GM12892 (cell line): ENCODE data around the gene DNAH2.

Source experiments
- DNase-seq: peaks from one replicate; pipeline ENCODE4 v3.0.0; 2011; ENCODE audit not compliant: insufficient read length
- FAIRE-seq: peaks from 2 replicates; lab custom pipeline; 2011; peaks lifted over from hg19 to GRCh38; lab: Jason Lieb, UNC
- POLR2A ChIP-seq: IDR thresholded peaks from 2 replicates; pipeline ENCODE4 v1.6.1; 2011; ENCODE audit warnings: low read depth, low read length, control low read depth
- POLR2AphosphoS5 ChIP-seq: IDR thresholded peaks from 2 replicates; pipeline ENCODE4 v1.6.1; 2011; ENCODE audit warnings: low read depth, low read length, control low read depth
- TAF1 ChIP-seq: IDR thresholded peaks from 2 replicates; pipeline ENCODE4 v1.6.1; 2011; ENCODE audit warnings: low read depth, mild to moderate bottlenecking, control low read depth, low read length, borderline replicate concordance

The DNAH2 gene

DNA sequence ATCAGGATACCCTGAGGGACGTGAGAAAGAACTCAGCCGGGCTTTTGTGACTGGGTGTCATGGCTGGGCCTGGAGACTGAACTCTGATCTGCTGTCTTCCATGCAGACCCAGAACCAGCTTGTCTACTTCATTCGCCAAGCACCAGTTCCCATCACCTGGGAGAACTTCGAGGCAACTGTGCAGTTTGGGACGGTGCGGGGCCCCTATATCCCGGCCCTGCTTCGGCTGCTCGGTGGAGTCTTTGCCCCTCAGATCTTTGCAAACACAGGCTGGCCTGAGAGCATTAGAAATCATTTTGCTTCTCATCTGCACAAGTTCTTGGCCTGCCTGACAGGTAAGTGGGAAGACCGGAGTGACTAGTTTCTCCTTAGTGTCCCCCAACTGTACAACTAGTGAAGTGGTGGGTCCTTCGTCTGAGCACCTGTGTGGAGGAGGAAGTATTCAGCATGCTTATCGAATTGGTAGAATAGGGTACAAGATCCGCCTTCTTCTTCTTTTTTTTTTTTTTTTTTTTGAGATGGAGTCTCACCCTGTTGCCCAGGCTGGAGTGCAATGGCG is 15.5 kb downstream of the DNAH2 start:
- FAIRE-seq, result no peak
- TF ChIP-seq TAF1 (no peak), POLR2AphosphoS5 (no peak), POLR2A (no peak)
- DNase-seq, result no peak

- FAIRE-seq, result no peak
- DNase-seq, result no peak
- no peak for TF ChIP-seq POLR2A
- no peak for TF ChIP-seq POLR2AphosphoS5
- TF ChIP-seq TAF1, result no peak
Measured at GRCh38 chr17:7737601-7738000, 20.1 kb downstream of the DNAH2 start.

GRCh38 chr17:7739746-7740145 is 22.2 kb downstream of the DNAH2 start:
- TF ChIP-seq POLR2A (no peak), POLR2AphosphoS5 (no peak), TAF1 (no peak)
- DNase-seq, result no peak
- FAIRE-seq, result no peak

DNA sequence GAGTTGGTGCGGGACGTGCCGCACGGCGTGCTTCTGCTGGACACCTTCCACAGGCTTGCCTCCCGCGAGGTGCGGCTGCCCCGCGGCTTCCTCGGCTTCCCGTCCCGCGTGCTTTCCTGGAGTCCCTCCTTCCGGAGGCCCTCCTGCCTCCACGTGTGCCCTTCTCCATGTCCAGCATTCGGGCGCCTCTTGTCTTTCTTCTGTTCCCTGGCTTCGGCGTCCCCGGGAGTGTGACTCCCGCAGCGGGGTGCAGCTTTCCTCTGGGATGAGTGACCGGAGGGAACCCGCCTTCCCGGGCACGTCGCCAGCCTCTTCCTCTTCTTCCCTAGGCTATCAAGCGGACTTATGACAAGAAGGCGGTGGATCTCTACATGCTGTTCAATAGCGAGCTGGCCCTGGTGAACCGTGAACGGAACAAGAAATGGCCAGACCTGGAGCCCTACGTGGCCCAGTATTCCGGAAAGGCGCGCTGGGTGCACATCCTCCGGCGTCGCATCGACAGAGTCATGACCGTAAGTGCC is 23.0 kb downstream of the DNAH2 start:
- FAIRE-seq (no peak), DNase-seq (no peak)
- TF ChIP-seq POLR2AphosphoS5, result no peak
- TF ChIP-seq TAF1, result no peak
- no peak for TF ChIP-seq POLR2A

DNA sequence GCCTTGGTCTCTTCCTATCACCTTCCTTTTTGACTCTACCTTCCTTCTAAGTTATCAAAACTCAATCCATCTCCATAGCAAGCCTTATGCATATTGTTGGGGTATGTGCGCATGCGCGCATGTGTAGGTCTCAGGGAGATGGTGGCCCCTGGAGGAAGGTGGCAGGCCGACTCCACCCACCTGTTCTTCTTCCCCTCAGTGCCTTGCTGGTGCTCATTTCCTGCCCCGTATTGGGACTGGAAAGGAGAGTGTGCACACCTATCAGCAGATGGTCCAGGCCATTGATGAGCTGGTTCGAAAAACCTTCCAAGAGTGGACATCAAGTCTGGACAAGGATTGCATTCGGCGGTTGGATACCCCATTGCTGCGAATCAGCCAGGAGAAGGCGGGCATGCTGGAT is 25.2 kb downstream of the DNAH2 start:
- DNase-seq (no peak), FAIRE-seq (no peak)
- TF ChIP-seq POLR2A, result no peak
- TF ChIP-seq TAF1, result no peak
- TF ChIP-seq POLR2AphosphoS5, result no peak

GRCh38 chr17:7744416-7744815 is 26.9 kb downstream of the DNAH2 start:
- no peak for TF ChIP-seq POLR2AphosphoS5
- TF ChIP-seq POLR2A, result no peak
- TF ChIP-seq TAF1, result no peak
- DNase-seq, result no peak
- FAIRE-seq, result no peak

DNA sequence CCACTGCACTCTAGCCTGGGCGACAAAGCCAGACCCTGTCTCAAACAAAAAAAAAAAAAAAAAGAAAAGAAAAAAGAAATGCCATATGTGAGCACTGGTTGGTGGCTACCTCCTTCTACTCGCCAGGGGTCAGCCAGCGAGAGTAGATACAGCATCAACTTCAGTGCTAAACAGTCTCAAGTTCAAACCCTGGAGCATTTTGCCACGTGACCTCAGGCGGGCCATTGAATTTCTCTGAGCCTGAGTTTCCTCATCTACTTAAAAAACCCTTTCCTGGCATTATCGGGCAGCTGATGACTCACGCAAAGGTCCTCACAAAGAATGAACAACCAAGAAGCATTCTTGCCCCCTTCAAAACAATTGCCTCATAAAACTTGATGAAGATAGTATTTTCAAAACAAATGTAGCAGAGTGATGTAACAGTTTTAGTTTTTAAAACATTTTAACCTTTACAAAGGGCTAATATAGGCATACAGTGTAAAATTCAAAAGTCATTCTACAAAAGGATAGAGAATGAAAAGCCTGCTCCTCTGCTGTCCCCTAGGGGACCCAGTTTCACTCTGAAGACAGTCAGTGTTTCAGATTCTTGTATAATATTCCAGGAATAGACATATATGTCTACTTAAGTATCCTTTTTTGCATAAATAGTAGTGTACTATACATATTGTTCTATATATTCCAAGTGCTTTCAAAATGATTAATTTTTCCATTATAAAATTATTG is 28.4 kb downstream of the DNAH2 start:
- TF ChIP-seq POLR2AphosphoS5 (no peak), POLR2A (no peak), TAF1 (no peak)
- no peak for FAIRE-seq
- no peak for DNase-seq

DNA sequence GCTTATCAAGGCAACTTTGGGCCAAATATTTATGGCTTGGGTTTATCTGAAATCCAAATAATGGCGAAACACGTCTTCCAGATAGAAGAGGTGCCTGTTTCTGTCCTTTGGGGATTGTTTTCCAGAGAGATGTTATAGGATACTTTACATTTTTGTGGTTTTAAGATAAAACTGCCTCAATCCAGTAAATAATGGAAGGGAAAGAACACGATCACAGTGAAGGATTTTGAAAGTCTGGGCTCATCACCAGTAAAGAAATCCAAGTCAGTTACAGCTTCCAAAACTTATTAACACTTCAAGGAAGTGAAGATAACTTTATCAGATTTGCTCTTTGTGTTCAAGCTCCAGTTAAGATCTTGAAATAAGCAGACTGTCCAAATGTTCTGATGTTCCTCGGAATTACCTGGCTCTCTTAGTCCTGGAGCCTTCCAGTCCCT is 30.1 kb downstream of the DNAH2 start:
- no peak for TF ChIP-seq TAF1
- no peak for TF ChIP-seq POLR2A
- no peak for TF ChIP-seq POLR2AphosphoS5
- FAIRE-seq, result no peak
- no peak for DNase-seq

DNA sequence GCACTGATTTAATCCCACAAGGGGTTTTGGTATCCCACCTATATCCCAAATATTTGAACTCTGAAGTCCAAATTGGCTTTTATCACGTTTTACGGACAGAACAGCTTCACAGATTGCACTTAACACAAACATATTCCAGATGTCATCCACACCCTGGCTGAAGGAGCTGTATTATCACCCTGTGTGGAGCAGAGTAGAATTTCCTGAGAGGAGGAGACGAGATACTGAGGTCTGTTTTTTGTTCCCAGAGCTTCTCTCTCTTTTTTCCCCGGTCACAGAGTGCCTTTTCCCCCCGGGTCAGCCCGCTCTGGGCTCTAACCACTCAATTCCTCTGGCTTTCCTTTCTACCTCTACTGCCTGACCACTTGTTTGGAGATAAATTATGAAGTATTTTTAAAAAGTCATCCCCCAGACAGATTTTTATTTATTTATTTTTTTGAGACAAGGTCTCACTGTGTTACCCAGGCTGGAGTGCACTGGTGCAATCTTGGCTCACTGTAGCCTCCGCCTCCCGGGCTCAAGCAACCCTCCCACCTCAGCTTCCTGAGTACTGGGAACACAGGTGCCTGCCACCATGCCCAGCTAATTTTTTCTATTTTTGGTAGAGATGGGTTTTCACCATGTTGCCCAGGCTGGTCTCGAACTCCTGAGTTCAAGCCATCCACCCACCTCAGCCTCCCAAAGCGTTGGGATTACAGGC is 30.7 kb downstream of the DNAH2 start:
- TF ChIP-seq POLR2AphosphoS5 (no peak), POLR2A (no peak), TAF1 (no peak)
- FAIRE-seq (no peak), DNase-seq (no peak)

DNA sequence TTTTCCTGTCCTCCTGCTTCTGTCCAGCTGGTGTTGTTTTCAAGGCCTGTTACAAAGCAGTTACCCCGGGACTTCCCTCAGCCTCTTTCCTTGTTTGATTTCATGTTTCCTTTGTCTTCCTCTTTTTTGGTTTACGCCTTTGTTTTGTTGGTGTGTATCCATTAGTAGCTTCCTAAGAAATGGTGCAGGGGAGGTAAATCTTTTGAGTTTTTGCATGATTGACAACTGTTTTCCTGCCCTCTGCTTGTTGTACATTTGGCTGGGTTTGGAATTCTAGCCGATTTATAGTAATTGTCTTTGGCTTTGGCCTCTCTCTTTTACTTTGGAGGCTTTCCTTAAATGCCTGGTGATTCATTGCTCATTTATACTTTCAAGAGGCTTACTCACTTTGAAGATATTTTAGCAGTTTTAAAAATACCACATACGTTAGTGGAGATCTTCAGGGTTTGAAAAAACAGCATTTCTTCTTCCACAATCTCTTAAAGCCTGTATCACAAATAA is 32.8 kb downstream of the DNAH2 start:
- FAIRE-seq (no peak), DNase-seq (no peak)
- TF ChIP-seq TAF1 (no peak), POLR2A (no peak), POLR2AphosphoS5 (no peak)

DNA sequence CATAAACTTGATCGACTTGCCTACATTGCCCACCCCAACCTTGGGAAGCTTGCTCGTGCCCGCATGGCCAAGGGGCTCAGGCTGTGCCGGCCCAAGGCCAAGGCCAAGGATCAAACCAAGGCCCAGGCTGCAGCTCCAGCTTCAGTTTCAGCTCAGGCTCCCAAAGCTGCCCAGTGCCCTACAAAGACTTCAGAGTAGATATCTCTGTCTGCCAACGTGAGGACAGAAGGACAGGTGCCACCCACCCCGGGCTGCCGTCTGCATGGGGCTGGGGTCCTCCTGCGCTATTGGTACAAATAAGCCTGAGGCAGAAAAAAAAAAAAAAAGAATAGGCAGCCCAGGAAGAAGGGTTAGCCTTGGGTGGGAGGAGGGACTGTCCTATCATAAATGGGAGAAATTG is 37.1 kb downstream of the DNAH2 start:
- TF ChIP-seq POLR2A, result no peak
- no peak for TF ChIP-seq TAF1
- no peak for TF ChIP-seq POLR2AphosphoS5
- FAIRE-seq (no peak), DNase-seq (no peak)
